ENCODE results near the gene FBXO8.

FBXO8 gene

DNA sequence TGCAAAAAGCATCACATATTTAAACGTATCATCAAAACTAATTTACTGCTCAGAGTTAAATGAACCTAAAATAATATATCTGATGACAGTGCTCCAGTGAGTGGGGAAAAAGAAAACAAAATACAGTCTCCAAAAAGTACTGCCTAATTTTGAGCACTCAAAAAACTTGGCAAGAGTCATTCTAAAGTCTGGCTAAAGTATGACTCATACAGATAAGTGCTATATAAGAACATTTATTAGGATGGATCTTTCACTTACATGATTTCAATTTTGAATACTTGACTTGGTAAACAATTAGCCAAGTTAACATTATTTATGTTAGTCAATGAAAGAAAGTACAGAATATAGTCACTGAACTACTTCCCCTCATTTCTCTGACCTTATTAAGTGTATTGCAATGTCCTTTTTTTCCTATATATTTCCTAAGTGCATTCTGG, 27.2 kb downstream of the FBXO8 start (continued):
- TF ChIP-seq, protein P1, sequence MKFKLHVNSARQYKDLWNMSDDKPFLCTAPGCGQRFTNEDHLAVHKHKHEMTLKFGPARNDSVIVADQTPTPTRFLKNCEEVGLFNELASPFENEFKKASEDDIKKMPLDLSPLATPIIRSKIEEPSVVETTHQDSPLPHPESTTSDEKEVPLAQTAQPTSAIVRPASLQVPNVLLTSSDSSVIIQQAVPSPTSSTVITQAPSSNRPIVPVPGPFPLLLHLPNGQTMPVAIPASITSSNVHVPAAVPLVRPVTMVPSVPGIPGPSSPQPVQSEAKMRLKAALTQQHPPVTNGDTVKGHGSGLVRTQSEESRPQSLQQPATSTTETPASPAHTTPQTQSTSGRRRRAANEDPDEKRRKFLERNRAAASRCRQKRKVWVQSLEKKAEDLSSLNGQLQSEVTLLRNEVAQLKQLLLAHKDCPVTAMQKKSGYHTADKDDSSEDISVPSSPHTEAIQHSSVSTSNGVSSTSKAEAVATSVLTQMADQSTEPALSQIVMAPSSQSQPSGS (tag by site-specific recombination; IDR thresholded peaks at IDR 0.05; ENCODE audit: low read depth), result peak; percentile 40; the same call in 1 of the 2 replicates
- TF ChIP-seq, protein P2, sequence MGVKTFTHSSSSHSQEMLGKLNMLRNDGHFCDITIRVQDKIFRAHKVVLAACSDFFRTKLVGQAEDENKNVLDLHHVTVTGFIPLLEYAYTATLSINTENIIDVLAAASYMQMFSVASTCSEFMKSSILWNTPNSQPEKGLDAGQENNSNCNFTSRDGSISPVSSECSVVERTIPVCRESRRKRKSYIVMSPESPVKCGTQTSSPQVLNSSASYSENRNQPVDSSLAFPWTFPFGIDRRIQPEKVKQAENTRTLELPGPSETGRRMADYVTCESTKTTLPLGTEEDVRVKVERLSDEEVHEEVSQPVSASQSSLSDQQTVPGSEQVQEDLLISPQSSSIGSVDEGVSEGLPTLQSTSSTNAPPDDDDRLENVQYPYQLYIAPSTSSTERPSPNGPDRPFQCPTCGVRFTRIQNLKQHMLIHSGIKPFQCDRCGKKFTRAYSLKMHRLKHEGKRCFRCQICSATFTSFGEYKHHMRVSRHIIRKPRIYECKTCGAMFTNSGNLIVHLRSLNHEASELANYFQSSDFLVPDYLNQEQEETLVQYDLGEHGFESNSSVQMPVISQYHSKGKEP (tag by site-specific recombination; IDR thresholded peaks at IDR 0.05), result peak; percentile 26; the same call in 1 of the 2 replicates
- peak; percentile 17; the same call in 1 of the 2 replicates for TF ChIP-seq KLF8 (tag by site-specific recombination; IDR thresholded peaks at IDR 0.05)
- TF ChIP-seq ZNF624 (tag by site-specific recombination; IDR thresholded peaks at IDR 0.05), result no peak
- TF ChIP-seq ZNF629 (tag by site-specific recombination; IDR thresholded peaks at IDR 0.05), result 0 out of 2 replicates have a peak, but pooled peaks have one; percentile 53
- TF ChIP-seq, protein P3, sequence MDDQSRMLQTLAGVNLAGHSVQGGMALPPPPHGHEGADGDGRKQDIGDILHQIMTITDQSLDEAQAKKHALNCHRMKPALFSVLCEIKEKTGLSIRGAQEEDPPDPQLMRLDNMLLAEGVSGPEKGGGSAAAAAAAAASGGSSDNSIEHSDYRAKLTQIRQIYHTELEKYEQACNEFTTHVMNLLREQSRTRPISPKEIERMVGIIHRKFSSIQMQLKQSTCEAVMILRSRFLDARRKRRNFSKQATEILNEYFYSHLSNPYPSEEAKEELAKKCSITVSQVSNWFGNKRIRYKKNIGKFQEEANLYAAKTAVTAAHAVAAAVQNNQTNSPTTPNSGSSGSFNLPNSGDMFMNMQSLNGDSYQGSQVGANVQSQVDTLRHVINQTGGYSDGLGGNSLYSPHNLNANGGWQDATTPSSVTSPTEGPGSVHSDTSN (CRISPR knock-in tag; IDR thresholded peaks at IDR 0.05), result no peak
- no peak for TF ChIP-seq ZNF560 (tag by site-specific recombination; IDR thresholded peaks at IDR 0.05; ENCODE audit: borderline replicate concordance)
- TF ChIP-seq, protein P4, sequence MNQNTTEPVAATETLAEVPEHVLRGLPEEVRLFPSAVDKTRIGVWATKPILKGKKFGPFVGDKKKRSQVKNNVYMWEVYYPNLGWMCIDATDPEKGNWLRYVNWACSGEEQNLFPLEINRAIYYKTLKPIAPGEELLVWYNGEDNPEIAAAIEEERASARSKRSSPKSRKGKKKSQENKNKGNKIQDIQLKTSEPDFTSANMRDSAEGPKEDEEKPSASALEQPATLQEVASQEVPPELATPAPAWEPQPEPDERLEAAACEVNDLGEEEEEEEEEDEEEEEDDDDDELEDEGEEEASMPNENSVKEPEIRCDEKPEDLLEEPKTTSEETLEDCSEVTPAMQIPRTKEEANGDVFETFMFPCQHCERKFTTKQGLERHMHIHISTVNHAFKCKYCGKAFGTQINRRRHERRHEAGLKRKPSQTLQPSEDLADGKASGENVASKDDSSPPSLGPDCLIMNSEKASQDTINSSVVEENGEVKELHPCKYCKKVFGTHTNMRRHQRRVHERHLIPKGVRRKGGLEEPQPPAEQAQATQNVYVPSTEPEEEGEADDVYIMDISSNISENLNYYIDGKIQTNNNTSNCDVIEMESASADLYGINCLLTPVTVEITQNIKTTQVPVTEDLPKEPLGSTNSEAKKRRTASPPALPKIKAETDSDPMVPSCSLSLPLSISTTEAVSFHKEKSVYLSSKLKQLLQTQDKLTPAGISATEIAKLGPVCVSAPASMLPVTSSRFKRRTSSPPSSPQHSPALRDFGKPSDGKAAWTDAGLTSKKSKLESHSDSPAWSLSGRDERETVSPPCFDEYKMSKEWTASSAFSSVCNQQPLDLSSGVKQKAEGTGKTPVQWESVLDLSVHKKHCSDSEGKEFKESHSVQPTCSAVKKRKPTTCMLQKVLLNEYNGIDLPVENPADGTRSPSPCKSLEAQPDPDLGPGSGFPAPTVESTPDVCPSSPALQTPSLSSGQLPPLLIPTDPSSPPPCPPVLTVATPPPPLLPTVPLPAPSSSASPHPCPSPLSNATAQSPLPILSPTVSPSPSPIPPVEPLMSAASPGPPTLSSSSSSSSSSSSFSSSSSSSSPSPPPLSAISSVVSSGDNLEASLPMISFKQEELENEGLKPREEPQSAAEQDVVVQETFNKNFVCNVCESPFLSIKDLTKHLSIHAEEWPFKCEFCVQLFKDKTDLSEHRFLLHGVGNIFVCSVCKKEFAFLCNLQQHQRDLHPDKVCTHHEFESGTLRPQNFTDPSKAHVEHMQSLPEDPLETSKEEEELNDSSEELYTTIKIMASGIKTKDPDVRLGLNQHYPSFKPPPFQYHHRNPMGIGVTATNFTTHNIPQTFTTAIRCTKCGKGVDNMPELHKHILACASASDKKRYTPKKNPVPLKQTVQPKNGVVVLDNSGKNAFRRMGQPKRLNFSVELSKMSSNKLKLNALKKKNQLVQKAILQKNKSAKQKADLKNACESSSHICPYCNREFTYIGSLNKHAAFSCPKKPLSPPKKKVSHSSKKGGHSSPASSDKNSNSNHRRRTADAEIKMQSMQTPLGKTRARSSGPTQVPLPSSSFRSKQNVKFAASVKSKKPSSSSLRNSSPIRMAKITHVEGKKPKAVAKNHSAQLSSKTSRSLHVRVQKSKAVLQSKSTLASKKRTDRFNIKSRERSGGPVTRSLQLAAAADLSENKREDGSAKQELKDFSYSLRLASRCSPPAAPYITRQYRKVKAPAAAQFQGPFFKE (tag by site-specific recombination; IDR thresholded peaks at IDR 0.05; ENCODE audit: borderline replicate concordance), result no peak
- peak; percentile 89 for TF ChIP-seq ZNF366 (tag by site-specific recombination; conservative IDR thresholded peaks at IDR 0.05)
- no peak for TF ChIP-seq ZNF777 (tag by site-specific recombination; IDR thresholded peaks at IDR 0.05; ENCODE audit: borderline replicate concordance)
- TF ChIP-seq, protein P5, sequence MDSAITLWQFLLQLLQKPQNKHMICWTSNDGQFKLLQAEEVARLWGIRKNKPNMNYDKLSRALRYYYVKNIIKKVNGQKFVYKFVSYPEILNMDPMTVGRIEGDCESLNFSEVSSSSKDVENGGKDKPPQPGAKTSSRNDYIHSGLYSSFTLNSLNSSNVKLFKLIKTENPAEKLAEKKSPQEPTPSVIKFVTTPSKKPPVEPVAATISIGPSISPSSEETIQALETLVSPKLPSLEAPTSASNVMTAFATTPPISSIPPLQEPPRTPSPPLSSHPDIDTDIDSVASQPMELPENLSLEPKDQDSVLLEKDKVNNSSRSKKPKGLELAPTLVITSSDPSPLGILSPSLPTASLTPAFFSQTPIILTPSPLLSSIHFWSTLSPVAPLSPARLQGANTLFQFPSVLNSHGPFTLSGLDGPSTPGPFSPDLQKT (IDR thresholded peaks at IDR 0.05; ENCODE audit: borderline replicate concordance, low read depth, low read length), result no peak
- no peak for TF ChIP-seq ZNF776 (tag by site-specific recombination; IDR thresholded peaks at IDR 0.05; ENCODE audit: borderline replicate concordance)
- TF ChIP-seq SCRT1 (tag by site-specific recombination; IDR thresholded peaks at IDR 0.05; ENCODE audit: borderline replicate concordance), result no peak
- no peak for TF ChIP-seq ZNF146 (tag by site-specific recombination; IDR thresholded peaks at IDR 0.05)
- TF ChIP-seq, protein P6, sequence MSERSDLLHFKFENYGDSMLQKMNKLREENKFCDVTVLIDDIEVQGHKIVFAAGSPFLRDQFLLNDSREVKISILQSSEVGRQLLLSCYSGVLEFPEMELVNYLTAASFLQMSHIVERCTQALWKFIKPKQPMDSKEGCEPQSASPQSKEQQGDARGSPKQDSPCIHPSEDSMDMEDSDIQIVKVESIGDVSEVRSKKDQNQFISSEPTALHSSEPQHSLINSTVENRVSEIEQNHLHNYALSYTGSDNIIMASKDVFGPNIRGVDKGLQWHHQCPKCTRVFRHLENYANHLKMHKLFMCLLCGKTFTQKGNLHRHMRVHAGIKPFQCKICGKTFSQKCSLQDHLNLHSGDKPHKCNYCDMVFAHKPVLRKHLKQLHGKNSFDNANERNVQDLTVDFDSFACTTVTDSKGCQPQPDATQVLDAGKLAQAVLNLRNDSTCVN (tag by site-specific recombination; optimal IDR thresholded peaks at IDR 0.05), result no peak
- no peak for TF ChIP-seq ZNF311 (tag by site-specific recombination; IDR thresholded peaks at IDR 0.05; ENCODE audit: borderline replicate concordance)
- TF ChIP-seq, protein P7, sequence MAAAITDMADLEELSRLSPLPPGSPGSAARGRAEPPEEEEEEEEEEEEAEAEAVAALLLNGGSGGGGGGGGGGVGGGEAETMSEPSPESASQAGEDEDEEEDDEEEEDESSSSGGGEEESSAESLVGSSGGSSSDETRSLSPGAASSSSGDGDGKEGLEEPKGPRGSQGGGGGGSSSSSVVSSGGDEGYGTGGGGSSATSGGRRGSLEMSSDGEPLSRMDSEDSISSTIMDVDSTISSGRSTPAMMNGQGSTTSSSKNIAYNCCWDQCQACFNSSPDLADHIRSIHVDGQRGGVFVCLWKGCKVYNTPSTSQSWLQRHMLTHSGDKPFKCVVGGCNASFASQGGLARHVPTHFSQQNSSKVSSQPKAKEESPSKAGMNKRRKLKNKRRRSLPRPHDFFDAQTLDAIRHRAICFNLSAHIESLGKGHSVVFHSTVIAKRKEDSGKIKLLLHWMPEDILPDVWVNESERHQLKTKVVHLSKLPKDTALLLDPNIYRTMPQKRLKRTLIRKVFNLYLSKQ (tag by site-specific recombination; IDR thresholded peaks at IDR 0.05; ENCODE audit: borderline replicate concordance), result no peak
- TF ChIP-seq, protein P8, sequence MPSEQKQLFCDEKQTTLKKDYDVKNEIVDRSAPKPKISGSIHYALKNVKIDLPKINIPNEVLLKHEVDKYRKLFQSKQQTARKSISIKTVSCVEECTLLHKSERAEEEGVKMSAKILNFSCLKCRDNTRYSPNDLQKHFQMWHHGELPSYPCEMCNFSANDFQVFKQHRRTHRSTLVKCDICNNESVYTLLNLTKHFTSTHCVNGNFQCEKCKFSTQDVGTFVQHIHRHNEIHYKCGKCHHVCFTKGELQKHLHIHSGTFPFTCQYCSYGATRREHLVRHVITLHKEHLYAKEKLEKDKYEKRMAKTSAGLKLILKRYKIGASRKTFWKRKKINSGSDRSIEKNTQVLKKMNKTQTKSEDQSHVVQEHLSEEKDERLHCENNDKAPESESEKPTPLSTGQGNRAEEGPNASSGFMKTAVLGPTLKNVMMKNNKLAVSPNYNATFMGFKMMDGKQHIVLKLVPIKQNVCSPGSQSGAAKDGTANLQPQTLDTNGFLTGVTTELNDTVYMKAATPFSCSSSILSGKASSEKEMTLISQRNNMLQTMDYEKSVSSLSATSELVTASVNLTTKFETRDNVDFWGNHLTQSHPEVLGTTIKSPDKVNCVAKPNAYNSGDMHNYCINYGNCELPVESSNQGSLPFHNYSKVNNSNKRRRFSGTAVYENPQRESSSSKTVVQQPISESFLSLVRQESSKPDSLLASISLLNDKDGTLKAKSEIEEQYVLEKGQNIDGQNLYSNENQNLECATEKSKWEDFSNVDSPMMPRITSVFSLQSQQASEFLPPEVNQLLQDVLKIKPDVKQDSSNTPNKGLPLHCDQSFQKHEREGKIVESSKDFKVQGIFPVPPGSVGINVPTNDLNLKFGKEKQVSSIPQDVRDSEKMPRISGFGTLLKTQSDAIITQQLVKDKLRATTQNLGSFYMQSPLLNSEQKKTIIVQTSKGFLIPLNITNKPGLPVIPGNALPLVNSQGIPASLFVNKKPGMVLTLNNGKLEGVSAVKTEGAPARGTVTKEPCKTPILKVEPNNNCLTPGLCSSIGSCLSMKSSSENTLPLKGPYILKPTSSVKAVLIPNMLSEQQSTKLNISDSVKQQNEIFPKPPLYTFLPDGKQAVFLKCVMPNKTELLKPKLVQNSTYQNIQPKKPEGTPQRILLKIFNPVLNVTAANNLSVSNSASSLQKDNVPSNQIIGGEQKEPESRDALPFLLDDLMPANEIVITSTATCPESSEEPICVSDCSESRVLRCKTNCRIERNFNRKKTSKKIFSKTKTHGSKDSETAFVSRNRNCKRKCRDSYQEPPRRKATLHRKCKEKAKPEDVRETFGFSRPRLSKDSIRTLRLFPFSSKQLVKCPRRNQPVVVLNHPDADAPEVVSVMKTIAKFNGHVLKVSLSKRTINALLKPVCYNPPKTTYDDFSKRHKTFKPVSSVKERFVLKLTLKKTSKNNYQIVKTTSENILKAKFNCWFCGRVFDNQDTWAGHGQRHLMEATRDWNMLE (tag by site-specific recombination; conservative IDR thresholded peaks at IDR 0.05; ENCODE audit: low read depth), result no peak
- no peak for TF ChIP-seq TCF7L2 (IDR thresholded peaks at IDR 0.05; ENCODE audit: borderline replicate concordance, low read depth, low read length)

All from HEK293 (cell line).